Endothelial cell of umbilical vein (primary cell): Measurements from ENCODE around the gene TSEN15. TPM values are rescaled to one million over a fixed set of nuclear protein-coding genes. Genes with fewer than 3 reads are reported as not detected.

Experiments
- BruUV-seq: library from RNA; stranded (reverse); fragments of 400-500 nt; replicated peaks from 2 replicates; lab custom pipeline; 2021; lab: Mats Ljungman, UMichigan
- CTCF ChIA-PET: fragments of 300-600, 350-600 bp; sonication (Branson Sonifier 250); formaldehyde crosslinking; loops from one replicate; lab custom pipeline; 2021; ENCODE audit warnings: antibody characterized with exemption, inconsistent platforms; lab: Charles Lee
- POLR2A ChIA-PET: fragments of 300-600, 350-600 bp; sonication (Branson Sonifier 250); formaldehyde crosslinking; loops from one replicate; lab custom pipeline; 2021; ENCODE audit warnings: antibody characterized with exemption, inconsistent platforms; lab: Charles Lee
- DNase-seq: peaks from one replicate; pipeline ENCODE4 v3.0.0-alpha.2; 2011; ENCODE audit warnings: low read depth, low spot score
- FAIRE-seq: peaks from 2 replicates; lab custom pipeline; 2011; peaks lifted over from hg19 to GRCh38; lab: Jason Lieb, UNC
- H2AFZ ChIP-seq: 2 replicates; pipeline ENCODE4 v1.6.0; 2012; ENCODE audit warnings: low read depth, low read length, control low read depth, inconsistent platforms
- H3K27ac ChIP-seq: 2 replicates; pipeline ENCODE4 v1.5.1; 2011; ENCODE audit warnings: low read depth, mild to moderate bottlenecking, control low read depth, low read length, moderate library complexity; ENCODE audit not compliant: insufficient read depth
- H3K27me3 ChIP-seq, 2 experiments: 2 replicates each; pipeline versions ENCODE4 v1.6.0 to v1.6.1; 2011; ENCODE audit warnings: low read length in 2 of 2, mixed read lengths in 1 of 2; ENCODE audit not compliant: control insufficient read depth in 2 of 2, insufficient read depth in 2 of 2
- H3K36me3 ChIP-seq, 2 experiments: 2 replicates in 1 of 2; 3 replicates in 1 of 2; pipeline ENCODE4 v1.5.1; 2011; ENCODE audit warnings: low read length in 2 of 2, mild to moderate bottlenecking in 1 of 2, moderate library complexity in 1 of 2; ENCODE audit not compliant: control insufficient read depth in 2 of 2, insufficient read depth in 2 of 2; ENCODE audit errors: extremely low read depth in 1 of 2
- H3K4me1 ChIP-seq: 3 replicates; pipeline ENCODE4 v1.5.1; 2011; ENCODE audit warnings: mild to moderate bottlenecking, low read length; ENCODE audit not compliant: control insufficient read depth, insufficient read depth; ENCODE audit errors: extremely low read depth
- H3K4me2 ChIP-seq: 2 replicates; pipeline ENCODE4 v1.6.1; 2011; ENCODE audit warnings: low read length, control low read depth, mixed read lengths; ENCODE audit not compliant: insufficient read depth
- H3K4me3 ChIP-seq, 3 experiments: fragments of 200-600 bp in 1 of 3; sonication (generic), shearing (Covaris generic) in 1 of 3; replicated peaks in 1 of 3; 2 replicates each; pipeline ENCODE4 v1.5.1; 2011 to 2016; ENCODE audit warnings: control low read depth in 3 of 3, low read length in 3 of 3, mild to moderate bottlenecking in 2 of 3, inconsistent platforms in 1 of 3, low read depth in 1 of 3, moderate library complexity in 1 of 3; ENCODE audit not compliant: insufficient read depth in 1 of 3
- H3K79me2 ChIP-seq: 2 replicates; pipeline ENCODE4 v1.6.0; 2012; ENCODE audit warnings: low read length, inconsistent platforms; ENCODE audit not compliant: control insufficient read depth, insufficient read depth
- H3K9ac ChIP-seq: replicated peaks from 2 replicates; pipeline ENCODE3; 2011; ENCODE audit warnings: low read length, control low read depth; ENCODE audit not compliant: insufficient read depth; ENCODE audit errors: extremely low read depth
- H3K9me1 ChIP-seq: replicated peaks from 3 replicates; pipeline ENCODE4 v1.6.0; 2011; ENCODE audit warnings: mild to moderate bottlenecking, low read length; ENCODE audit not compliant: control insufficient read depth, insufficient read depth; ENCODE audit errors: extremely low read depth
- H3K9me3 ChIP-seq: replicated peaks from 2 replicates; pipeline ENCODE4 v1.5.1; 2012; ENCODE audit warnings: low read length, inconsistent platforms; ENCODE audit not compliant: control insufficient read depth, insufficient read depth
- H4K20me1 ChIP-seq: replicated peaks from 2 replicates; pipeline ENCODE3; 2011; ENCODE audit warnings: mild to moderate bottlenecking, low read length; ENCODE audit not compliant: control insufficient read depth, insufficient read depth; ENCODE audit errors: extremely low read depth
- EZH2 ChIP-seq: IDR thresholded peaks from 2 replicates; pipeline ENCODE4 v1.6.1; 2012; ENCODE audit warnings: borderline replicate concordance, low read depth, mild to moderate bottlenecking, moderate library complexity, low read length, inconsistent platforms; ENCODE audit not compliant: severe bottlenecking
- FOS ChIP-seq: IDR thresholded peaks from 2 replicates; pipeline ENCODE4 v1.6.1; 2011; ENCODE audit warnings: mild to moderate bottlenecking, low read length, moderate library complexity, borderline replicate concordance; ENCODE audit not compliant: insufficient read depth
- GATA2 ChIP-seq: IDR thresholded peaks from 2 replicates; pipeline ENCODE4 v1.7.0; 2011; ENCODE audit warnings: low read depth, mild to moderate bottlenecking, moderate library complexity, mixed read lengths, low read length; ENCODE audit not compliant: insufficient read length, insufficient read depth
- JUN ChIP-seq: IDR thresholded peaks from 2 replicates; pipeline ENCODE4 v1.6.1; 2011; ENCODE audit warnings: borderline replicate concordance, low read depth; ENCODE audit not compliant: insufficient read length, insufficient read depth
- MYC ChIP-seq: IDR thresholded peaks from one replicate; pipeline ENCODE4 v1.6.1; 2011; ENCODE audit warnings: mild to moderate bottlenecking, low read depth, low read length
- POLR2A ChIP-seq: IDR thresholded peaks from 2 replicates; pipeline ENCODE4 v1.6.1; 2012; ENCODE audit warnings: low read depth, mild to moderate bottlenecking, control low read depth, low read length
- POLR2AphosphoS5 ChIP-seq: IDR thresholded peaks from 2 replicates; pipeline ENCODE4 v1.6.1; 2012; ENCODE audit warnings: low read depth, mild to moderate bottlenecking, control low read depth, low read length, moderate library complexity; ENCODE audit not compliant: insufficient read depth
- dilution Hi-C: fragments of 300-500 bp; cut with MboI; formaldehyde crosslinking; loops from one replicate; pipeline ENCODE4 v1.15.0; 2019; ENCODE audit warnings: low sequenced_read_pairs; ENCODE audit not compliant: extremely low pct_ligation_motif_present
- intact Hi-C: fragments of 100-400 bp; cut with micrococcal nuclease; formaldehyde crosslinking; loops from one replicate; pipeline ENCODE4 v1.10.0; 2022
- polyA plus RNA-seq, 4 experiments: library from polyadenylated mRNA; depleted of rRNA in 3 of 4; stranded (reverse) in 3 of 4; unstranded in 1 of 4; fragments of >200 nt; gene quantifications; 2 replicates each; pipeline versions ENCODE4 v1.2.1 to v1.2.3, GENCODE V29; 2011 to 2012; ENCODE audit warnings: missing spikeins in 1 of 4
- total RNA-seq: library from RNA; stranded (reverse); gene quantifications from 2 replicates; pipeline ENCODE4 v1.2.3, GENCODE V29; 2021
- TF ChIP-seq, protein P1 (sequence below): IDR thresholded peaks from 2 replicates; pipeline ENCODE4 v1.6.1; 2011; ENCODE audit not compliant: insufficient read depth, insufficient read length
- TF ChIP-seq, protein P2 (sequence below), 2 donors: IDR thresholded peaks; 1 replicate in 1 of 2; 2 replicates in 1 of 2; pipeline ENCODE4 v1.5.1; 2011; ENCODE audit warnings: low read length in 2 of 2, mild to moderate bottlenecking in 2 of 2, moderate library complexity in 2 of 2, control low read depth in 1 of 2, inconsistent platforms in 1 of 2, low read depth in 1 of 2; ENCODE audit not compliant: insufficient read depth in 1 of 2; ENCODE audit errors: extremely low read depth in 1 of 2

Gene TSEN15
- total and polyA plus RNA-seq, 2 donors (not counting 3 experiments of a cell fraction or from before 2014, with no cell fraction given) = 20.6 to 25.8 TPM

DNA sequence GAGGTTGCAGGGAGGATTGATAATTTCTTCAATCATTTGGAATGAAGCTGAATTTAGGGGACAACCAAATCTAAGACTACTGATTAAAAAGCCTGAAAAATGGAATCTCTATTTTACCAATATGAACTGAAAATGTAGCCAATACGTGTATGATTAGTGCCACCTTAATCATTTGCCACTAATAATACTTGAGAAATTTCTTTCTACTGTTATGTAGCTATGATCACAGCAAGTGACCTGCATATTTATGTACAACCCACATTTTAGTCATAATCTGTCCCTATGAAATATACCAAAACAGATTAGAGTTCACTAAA, 20.5 kb upstream of the TSEN15 start:
- TF ChIP-seq MYC (no peak), POLR2A (no peak), EZH2 (no peak), POLR2AphosphoS5 (no peak), GATA2 (no peak), JUN (no peak), FOS (no peak)
- TF ChIP-seq, protein P1, sequence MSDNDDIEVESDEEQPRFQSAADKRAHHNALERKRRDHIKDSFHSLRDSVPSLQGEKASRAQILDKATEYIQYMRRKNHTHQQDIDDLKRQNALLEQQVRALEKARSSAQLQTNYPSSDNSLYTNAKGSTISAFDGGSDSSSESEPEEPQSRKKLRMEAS = no peak
- TF ChIP-seq, protein P2, sequence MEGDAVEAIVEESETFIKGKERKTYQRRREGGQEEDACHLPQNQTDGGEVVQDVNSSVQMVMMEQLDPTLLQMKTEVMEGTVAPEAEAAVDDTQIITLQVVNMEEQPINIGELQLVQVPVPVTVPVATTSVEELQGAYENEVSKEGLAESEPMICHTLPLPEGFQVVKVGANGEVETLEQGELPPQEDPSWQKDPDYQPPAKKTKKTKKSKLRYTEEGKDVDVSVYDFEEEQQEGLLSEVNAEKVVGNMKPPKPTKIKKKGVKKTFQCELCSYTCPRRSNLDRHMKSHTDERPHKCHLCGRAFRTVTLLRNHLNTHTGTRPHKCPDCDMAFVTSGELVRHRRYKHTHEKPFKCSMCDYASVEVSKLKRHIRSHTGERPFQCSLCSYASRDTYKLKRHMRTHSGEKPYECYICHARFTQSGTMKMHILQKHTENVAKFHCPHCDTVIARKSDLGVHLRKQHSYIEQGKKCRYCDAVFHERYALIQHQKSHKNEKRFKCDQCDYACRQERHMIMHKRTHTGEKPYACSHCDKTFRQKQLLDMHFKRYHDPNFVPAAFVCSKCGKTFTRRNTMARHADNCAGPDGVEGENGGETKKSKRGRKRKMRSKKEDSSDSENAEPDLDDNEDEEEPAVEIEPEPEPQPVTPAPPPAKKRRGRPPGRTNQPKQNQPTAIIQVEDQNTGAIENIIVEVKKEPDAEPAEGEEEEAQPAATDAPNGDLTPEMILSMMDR (IDR thresholded peaks at IDR 0.05; ENCODE audit: extremely low read depth in 1 of 2, insufficient read depth in 1 of 2, low read depth in 1 of 2, low read length in 2 of 2) = no peak
- BruUV-seq = no TSS peak
- no peaks in the 10 kb centered on the region for H3K4me1 ChIP-seq
- H3K27ac ChIP-seq = no peak overlapping the region
- H3K9me3 ChIP-seq = no peaks in the 10 kb centered on the region
- ChIA-PET POLR2A (no interaction called here), CTCF (interaction anchor here (0.9 kb wide), 1 partner anchor 633 kb away, joined by 3 read pairs; no protein-coding TSS in a partner anchor)
- H2AFZ ChIP-seq = no peak overlapping the region
- FAIRE-seq (no peak), DNase-seq (no peak)
- dilution Hi-C loops (no loop called here), intact Hi-C loops (no loop called here)
- no peak overlapping the region for H3K4me3 ChIP-seq
- H3K9me1 ChIP-seq = no peaks in the 10 kb centered on the region
- no peaks in the 10 kb centered on the region for H4K20me1 ChIP-seq
- H3K36me3 ChIP-seq = no peaks in the 10 kb centered on the region
- H3K4me2 ChIP-seq = no peak overlapping the region
- peaks cover 45 to 72% of the 10 kb centered on the region in 2 experiments for H3K27me3 ChIP-seq
- H3K79me2 ChIP-seq = no peaks in the 10 kb centered on the region
- no peak overlapping the region for H3K9ac ChIP-seq
